Measurements from ENCODE around the gene RAB35.

RAB35 gene

DNA sequence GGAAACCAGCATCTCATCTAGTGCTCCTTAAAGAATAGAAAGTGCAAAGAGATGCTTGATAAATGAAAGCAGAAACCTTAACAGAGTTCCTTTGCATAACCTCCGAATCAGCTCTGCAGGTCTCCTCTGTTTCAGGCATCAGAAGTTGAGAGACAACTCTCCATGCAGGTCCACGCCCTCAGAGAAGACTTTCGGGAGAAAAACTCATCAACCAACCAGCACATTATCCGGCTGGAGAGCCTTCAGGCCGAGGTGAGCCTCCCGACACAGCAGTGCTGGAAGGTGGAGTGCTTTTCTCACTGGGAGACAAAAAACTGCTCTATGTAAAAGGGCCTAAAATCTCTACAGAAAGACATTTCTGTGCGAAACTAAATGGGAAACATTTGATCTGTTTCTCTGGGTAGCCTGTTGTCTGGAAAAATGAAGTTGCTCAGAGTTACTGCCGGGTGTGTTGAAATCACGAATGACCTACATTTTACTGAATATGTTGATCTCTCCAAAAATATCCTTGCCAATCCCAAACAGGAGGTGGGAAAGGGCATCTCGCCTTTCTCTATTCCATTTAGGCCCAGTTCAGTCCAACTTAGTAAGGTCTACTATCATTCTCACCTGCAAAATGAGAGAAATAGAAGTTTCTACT is 54.9 kb downstream of the RAB35 start:
- DNase-seq (ENCODE audit: extremely low read depth, insufficient read length), result no peak
- TF ChIP-seq, protein P1, sequence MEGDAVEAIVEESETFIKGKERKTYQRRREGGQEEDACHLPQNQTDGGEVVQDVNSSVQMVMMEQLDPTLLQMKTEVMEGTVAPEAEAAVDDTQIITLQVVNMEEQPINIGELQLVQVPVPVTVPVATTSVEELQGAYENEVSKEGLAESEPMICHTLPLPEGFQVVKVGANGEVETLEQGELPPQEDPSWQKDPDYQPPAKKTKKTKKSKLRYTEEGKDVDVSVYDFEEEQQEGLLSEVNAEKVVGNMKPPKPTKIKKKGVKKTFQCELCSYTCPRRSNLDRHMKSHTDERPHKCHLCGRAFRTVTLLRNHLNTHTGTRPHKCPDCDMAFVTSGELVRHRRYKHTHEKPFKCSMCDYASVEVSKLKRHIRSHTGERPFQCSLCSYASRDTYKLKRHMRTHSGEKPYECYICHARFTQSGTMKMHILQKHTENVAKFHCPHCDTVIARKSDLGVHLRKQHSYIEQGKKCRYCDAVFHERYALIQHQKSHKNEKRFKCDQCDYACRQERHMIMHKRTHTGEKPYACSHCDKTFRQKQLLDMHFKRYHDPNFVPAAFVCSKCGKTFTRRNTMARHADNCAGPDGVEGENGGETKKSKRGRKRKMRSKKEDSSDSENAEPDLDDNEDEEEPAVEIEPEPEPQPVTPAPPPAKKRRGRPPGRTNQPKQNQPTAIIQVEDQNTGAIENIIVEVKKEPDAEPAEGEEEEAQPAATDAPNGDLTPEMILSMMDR (IDR thresholded peaks at IDR 0.05; ENCODE audit: insufficient read depth, low read length, poor library complexity, severe bottlenecking), result no peak
- Histone ChIP-seq H3K27me3 (replicated peaks; ENCODE audit: control insufficient read depth, insufficient read depth, low read length) (no peaks in the 10 kb centered on the region), H3K4me3 (replicated peaks; ENCODE audit: low read depth, low read length) (no peak overlapping the region), H3K36me3 (ENCODE audit: control insufficient read depth, insufficient read depth, low read length) (no peaks in the 10 kb centered on the region)

DNA sequence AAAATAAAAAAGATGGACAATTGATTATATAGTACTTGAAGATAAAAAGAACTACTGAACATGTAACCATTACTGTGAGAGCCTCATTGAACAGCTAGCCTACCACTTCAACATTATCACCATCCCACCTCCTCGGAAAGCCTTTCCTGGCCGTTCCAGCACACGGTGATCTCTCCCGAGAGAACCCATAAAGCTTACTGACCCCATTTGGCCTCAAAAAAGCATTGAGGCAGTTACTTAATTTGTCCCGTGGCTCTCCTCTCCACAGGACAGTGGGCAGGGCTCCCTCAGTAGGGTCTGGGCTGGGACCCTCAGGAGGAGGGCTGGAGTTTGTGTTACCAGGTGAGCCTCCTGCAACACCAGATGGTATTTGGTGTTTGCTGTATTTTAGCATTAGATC is 55.8 kb downstream of the RAB35 start:
- H3K36me3 ChIP-seq (ENCODE audit: control insufficient read depth, insufficient read depth, low read length), result no peaks in the 10 kb centered on the region
- H3K4me3 ChIP-seq (replicated peaks; ENCODE audit: low read depth, low read length), result no peak overlapping the region
- no peak for DNase-seq (ENCODE audit: extremely low read depth, insufficient read length)
- TF ChIP-seq, protein P1 (IDR thresholded peaks at IDR 0.05; ENCODE audit: insufficient read depth, low read length, poor library complexity, severe bottlenecking), result no peak
- no peaks in the 10 kb centered on the region for H3K27me3 ChIP-seq (replicated peaks; ENCODE audit: control insufficient read depth, insufficient read depth, low read length)

DNA sequence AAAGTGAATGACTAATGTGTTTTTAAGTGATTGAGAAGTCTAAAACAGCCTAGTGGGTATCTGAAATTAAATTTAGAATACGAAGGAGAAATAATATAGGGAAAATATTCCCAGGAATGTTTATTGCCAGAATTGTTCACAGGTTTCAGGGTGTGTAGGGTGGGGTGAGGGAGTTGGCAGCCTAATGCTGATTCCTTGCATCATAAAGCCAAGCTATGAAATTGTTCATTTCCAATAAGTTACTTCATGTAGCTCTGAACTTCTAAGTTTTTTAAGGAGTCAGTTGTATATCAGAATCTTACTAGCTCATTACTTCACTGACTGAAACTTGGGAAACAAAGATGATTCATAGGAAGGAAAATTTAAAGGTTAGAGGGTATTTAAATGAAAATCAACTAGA is 56.4 kb downstream of the RAB35 start:
- TF ChIP-seq, protein P1 (IDR thresholded peaks at IDR 0.05; ENCODE audit: insufficient read depth, low read length, poor library complexity, severe bottlenecking), result no peak
- DNase-seq (ENCODE audit: extremely low read depth, insufficient read length), result no peak
- H3K27me3 ChIP-seq (replicated peaks; ENCODE audit: control insufficient read depth, insufficient read depth, low read length), result no peaks in the 10 kb centered on the region
- H3K4me3 ChIP-seq (replicated peaks; ENCODE audit: low read depth, low read length), result no peak overlapping the region
- H3K36me3 ChIP-seq (ENCODE audit: control insufficient read depth, insufficient read depth, low read length), result no peaks in the 10 kb centered on the region

DNA sequence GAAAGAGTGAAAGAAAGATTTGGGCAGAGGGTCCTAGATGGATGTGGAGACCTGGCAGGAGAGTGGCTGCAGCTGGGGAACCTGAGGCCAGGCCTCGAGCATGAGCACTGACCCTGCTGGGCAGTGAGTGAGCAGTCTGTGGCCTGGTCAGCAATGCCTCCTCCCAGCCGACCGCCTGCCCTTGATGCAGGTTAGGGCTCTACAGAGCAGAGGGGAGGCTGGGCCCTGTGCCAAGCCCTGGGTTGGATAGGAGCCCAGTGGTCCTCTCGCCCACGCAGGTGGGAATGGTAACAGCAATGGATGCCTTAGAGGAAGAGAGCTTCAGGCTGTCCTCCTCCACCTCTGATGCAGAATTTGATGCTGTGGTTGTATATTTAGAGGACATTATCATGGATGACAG is 59.8 kb downstream of the RAB35 start:
- Histone ChIP-seq H3K4me3 (replicated peaks; ENCODE audit: low read depth, low read length) (no peak overlapping the region), H3K27me3 (replicated peaks; ENCODE audit: control insufficient read depth, insufficient read depth, low read length) (no peaks in the 10 kb centered on the region), H3K36me3 (ENCODE audit: control insufficient read depth, insufficient read depth, low read length) (no peaks in the 10 kb centered on the region)
- DNase-seq (ENCODE audit: extremely low read depth, insufficient read length), result no peak
- TF ChIP-seq, protein P1 (IDR thresholded peaks at IDR 0.05; ENCODE audit: insufficient read depth, low read length, poor library complexity, severe bottlenecking), result no peak

DNA sequence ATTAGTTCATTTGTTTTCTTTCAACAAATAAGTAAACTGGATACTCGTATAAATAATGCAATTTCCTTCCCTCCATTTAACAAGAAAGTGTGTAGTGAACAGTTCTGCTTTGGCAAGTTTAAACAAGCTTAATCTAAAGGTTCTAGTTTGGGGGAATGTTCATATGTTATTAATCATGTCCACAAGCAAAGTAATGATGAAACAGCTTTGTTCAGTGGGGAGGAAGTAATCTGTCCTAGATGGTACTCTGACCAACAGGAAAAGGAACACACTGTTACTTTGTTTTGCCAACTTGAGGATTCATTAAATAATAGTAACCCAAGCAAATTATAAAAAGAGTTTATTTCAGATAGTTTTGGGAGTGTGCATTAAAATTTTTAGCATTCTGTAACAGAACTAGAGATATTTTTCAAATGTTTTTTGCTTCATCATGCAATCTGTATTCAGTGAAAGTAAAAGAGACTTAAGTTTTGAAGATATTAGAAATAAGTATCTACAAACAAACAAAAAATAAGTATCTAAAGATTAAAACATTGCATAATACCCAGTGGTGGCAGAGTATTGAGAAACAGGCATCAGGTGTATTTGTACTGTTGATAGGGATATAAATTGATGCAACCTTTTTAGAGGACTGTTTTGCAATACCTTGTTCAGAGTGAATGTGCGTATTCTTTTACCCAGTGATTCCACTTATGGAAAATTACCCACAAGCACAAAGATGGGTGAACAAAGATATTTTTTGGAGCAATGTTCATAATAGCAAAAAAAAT is 61.1 kb downstream of the RAB35 start:
- no peaks in the 10 kb centered on the region for H3K27me3 ChIP-seq (replicated peaks; ENCODE audit: control insufficient read depth, insufficient read depth, low read length)
- no peak overlapping the region for H3K4me3 ChIP-seq (replicated peaks; ENCODE audit: low read depth, low read length)
- DNase-seq (ENCODE audit: extremely low read depth, insufficient read length), result no peak
- H3K36me3 ChIP-seq (ENCODE audit: control insufficient read depth, insufficient read depth, low read length), result no peaks in the 10 kb centered on the region
- TF ChIP-seq, protein P1 (IDR thresholded peaks at IDR 0.05; ENCODE audit: insufficient read depth, low read length, poor library complexity, severe bottlenecking), result no peak
